ENCODE results near the gene SGMS1. TPM values are rescaled to one million over a fixed set of nuclear protein-coding genes. Genes with fewer than 3 reads are reported as not detected.

SGMS1 gene
- polyA plus RNA-seq, 1 donor (not counting 4 experiments of a cell fraction or from before 2014, with no cell fraction given) = 18.3 TPM

DNA sequence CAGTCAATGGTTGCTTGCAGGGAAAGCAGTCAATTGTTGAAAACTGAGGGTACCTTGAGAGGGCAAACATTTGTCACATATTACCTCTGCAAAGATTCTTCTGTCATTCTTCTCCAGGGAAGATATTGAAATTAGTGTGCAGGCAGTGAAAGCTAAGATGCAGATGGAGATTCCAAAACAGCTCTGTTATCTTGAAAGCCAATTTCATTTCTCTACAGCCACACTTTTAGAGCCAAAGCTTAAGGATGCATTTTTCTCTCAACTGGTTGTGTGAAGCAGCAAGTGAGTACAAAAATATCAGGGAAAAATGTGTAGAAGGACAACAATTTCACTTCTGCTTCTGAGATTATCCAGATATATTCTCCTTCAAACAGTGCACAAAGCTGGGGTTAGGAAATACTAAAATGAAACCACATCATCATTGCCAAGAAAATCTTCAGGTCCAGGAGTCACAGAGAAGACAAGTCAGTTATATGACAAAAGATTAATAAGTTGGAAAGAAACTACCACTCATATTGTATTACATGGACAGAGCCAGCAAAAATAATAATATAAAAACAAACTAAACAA, 16.3 kb downstream of the SGMS1 start:
- no peak for FAIRE-seq
- Histone ChIP-seq H2AFZ (ENCODE audit: control insufficient read depth, low read length) (no peak overlapping the region), H4K20me1 (ENCODE audit: control insufficient read depth, extremely low read depth, insufficient read depth, low read length) (peaks cover 3% of the 10 kb centered on the region), H3K4me2 (ENCODE audit: control insufficient read depth, extremely low read depth, insufficient read depth, low read depth, low read length) (no peak overlapping the region), H3K27me3 (ENCODE audit: control insufficient read depth, extremely low read depth, insufficient read depth, low read length) (no peaks in the 10 kb centered on the region), H3K9me1 (ENCODE audit: control insufficient read depth, extremely low read depth, insufficient read depth, low read length) (no peaks in the 10 kb centered on the region), H3K27ac (ENCODE audit: control insufficient read depth, insufficient read depth, low read length) (no peak overlapping the region), H3K9me3 (ENCODE audit: control insufficient read depth, low read depth, low read length) (no peaks in the 10 kb centered on the region), H3K4me3 (ENCODE audit: control insufficient read depth in 2 of 3, extremely low read depth in 1 of 3, insufficient read depth in 2 of 3, low read depth in 1 of 3, low read length in 3 of 3) (no peak overlapping the region), H3K4me1 (ENCODE audit: control insufficient read depth, extremely low read depth, insufficient read depth, low read length) (peaks cover 30% of the 10 kb centered on the region), H3K79me2 (ENCODE audit: control insufficient read depth, insufficient read depth, low read length) (peaks cover 11% of the 10 kb centered on the region), H3K36me3 (ENCODE audit: control insufficient read depth in 2 of 2, extremely low read depth in 1 of 2, insufficient read depth in 2 of 2, low read length in 2 of 2) (no peaks in the 10 kb centered on the region), H3K9ac (ENCODE audit: control insufficient read depth, extremely low read depth, insufficient read depth, low read length) (no peak overlapping the region)
- no peak for TF ChIP-seq CTCF (optimal IDR thresholded peaks at IDR 0.05 in 1 of 3, IDR thresholded peaks at IDR 0.05 in 1 of 3, conservative IDR thresholded peaks at IDR 0.05 in 1 of 3; ENCODE audit: extremely low read depth in 1 of 3, insufficient read depth in 2 of 3, low read length in 3 of 3)
- TF ChIP-seq EZH2 (IDR thresholded peaks at IDR 0.05; ENCODE audit: low read length) = no peak
- dilution Hi-C loops (cut with MboI; ENCODE audit: extremely low pct_ligation_motif_present, low sequenced_read_pairs) = no loop called here
- no peak for DNase-seq (ENCODE audit: low read depth, low spot score)

GRCh38 chr10:50605951-50606270, 17.8 kb downstream of the SGMS1 start:
- Histone ChIP-seq H3K36me3 (ENCODE audit: control insufficient read depth in 2 of 2, extremely low read depth in 1 of 2, insufficient read depth in 2 of 2, low read length in 2 of 2) (no peaks in the 10 kb centered on the region), H3K79me2 (ENCODE audit: control insufficient read depth, insufficient read depth, low read length) (peaks cover 8% of the 10 kb centered on the region), H3K4me1 (ENCODE audit: control insufficient read depth, extremely low read depth, insufficient read depth, low read length) (peaks cover 37% of the 10 kb centered on the region), H3K9me3 (ENCODE audit: control insufficient read depth, low read depth, low read length) (no peaks in the 10 kb centered on the region), H3K9me1 (ENCODE audit: control insufficient read depth, extremely low read depth, insufficient read depth, low read length) (no peaks in the 10 kb centered on the region), H3K4me3 (ENCODE audit: control insufficient read depth in 2 of 3, extremely low read depth in 1 of 3, insufficient read depth in 2 of 3, low read depth in 1 of 3, low read length in 3 of 3) (no peak overlapping the region), H4K20me1 (ENCODE audit: control insufficient read depth, extremely low read depth, insufficient read depth, low read length) (peaks cover 3% of the 10 kb centered on the region), H3K27ac (ENCODE audit: control insufficient read depth, insufficient read depth, low read length) (no peak overlapping the region), H3K9ac (ENCODE audit: control insufficient read depth, extremely low read depth, insufficient read depth, low read length) (no peak overlapping the region), H3K4me2 (ENCODE audit: control insufficient read depth, extremely low read depth, insufficient read depth, low read depth, low read length) (peak overlapping the region; percentile 3), H2AFZ (ENCODE audit: control insufficient read depth, low read length) (no peak overlapping the region), H3K27me3 (ENCODE audit: control insufficient read depth, extremely low read depth, insufficient read depth, low read length) (no peaks in the 10 kb centered on the region)
- dilution Hi-C loops (cut with MboI; ENCODE audit: extremely low pct_ligation_motif_present, low sequenced_read_pairs) = no loop called here
- no peak for TF ChIP-seq EZH2 (IDR thresholded peaks at IDR 0.05; ENCODE audit: low read length)
- no peak for TF ChIP-seq CTCF (optimal IDR thresholded peaks at IDR 0.05 in 1 of 3, IDR thresholded peaks at IDR 0.05 in 1 of 3, conservative IDR thresholded peaks at IDR 0.05 in 1 of 3; ENCODE audit: extremely low read depth in 1 of 3, insufficient read depth in 2 of 3, low read length in 3 of 3)
- DNase-seq (ENCODE audit: low read depth, low spot score) (no peak), FAIRE-seq (no peak)
